ENCODE results near the gene CLNK. TPM values are rescaled to one million over a fixed set of nuclear protein-coding genes. Genes with fewer than 3 reads are reported as not detected.

CLNK gene
- under 1 TPM; 0.56 to 0.85 (median 0.77) TPM for polyA plus RNA-seq (ENCODE audit: insufficient read length in 4 of 4)

DNA sequence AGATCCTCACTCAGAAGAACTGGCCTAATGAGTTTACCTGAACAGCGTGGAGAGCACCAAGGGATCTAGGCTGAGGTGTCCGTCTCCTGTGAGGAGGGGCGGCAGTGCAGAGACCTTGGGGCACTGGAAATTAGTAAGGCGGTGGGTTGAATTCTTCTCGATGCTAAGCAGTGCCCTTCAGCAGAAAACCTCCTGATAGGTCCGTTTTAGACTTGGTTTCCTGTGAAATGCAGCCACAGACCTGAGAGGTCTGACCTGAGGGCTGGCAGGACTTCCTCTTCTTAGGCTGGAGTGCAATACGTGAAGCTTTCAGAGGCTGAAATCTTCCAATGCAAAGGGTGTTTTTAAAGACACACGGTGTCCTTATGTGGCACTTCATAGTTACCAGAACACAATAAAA lies at the start of gene CLNK:
TSS of gene CLNK (minus strand) at position 138 of the 400 bp plus-strand sequence. CDS start 16,899 bp downstream, outside the sequence.
- no peak for DNase-seq (ENCODE audit: low read depth in 4 of 4, low spot score in 3 of 4)

- no peak for DNase-seq (ENCODE audit: low read depth in 4 of 4, low spot score in 3 of 4)
These were observed 49.0 kb upstream of the CLNK start for GRCh38 chr4:10733481-10734062.

- no peak for DNase-seq (ENCODE audit: low read depth in 4 of 4, low spot score in 3 of 4)
These were observed 48.4 kb upstream of the CLNK start for GRCh38 chr4:10732914-10733415.

DNA sequence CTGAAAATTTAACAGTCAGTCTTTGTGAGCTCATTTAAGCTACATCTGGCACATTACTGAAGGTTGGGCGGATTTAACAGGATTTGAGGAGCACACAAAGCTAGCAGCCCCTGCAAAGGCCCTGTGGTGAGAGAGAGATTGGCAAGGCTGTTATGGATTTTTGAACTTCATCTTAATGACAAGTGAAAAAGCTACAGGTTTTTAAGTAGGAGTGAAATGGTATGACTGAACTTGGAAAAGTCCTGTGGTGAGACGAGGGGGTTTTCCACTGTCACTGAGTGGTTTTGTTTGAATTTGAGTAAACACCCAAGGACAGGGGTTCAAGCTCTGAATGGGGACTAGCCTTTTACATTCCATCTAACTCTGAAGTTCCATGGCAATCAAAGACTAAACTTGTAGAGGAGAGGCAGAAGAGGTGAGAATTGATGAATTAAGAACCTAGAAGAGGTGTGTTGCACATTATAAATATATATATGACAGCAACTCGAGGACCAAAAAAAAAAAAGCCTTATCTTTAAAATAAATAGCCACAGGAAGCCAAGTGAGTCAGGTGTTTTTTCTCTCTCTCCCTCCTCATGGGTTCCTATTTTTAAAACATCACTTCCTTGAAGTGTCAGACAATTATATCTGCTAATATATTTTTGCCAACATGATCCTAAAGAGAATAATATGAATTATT lies 47.8 kb upstream of the CLNK start:
- no peak for DNase-seq (ENCODE audit: low read depth in 4 of 4, low spot score in 3 of 4)

- no peak for DNase-seq (ENCODE audit: low read depth in 4 of 4, low spot score in 3 of 4)
These were observed 47.1 kb upstream of the CLNK start for GRCh38 chr4:10731690-10732089.

GRCh38 chr4:10731162-10731561 lies 46.6 kb upstream of the CLNK start:
- DNase-seq (ENCODE audit: low read depth in 4 of 4, low spot score in 3 of 4): no peak

GRCh38 chr4:10730590-10730989 lies 46.0 kb upstream of the CLNK start:
- no peak for DNase-seq (ENCODE audit: low read depth in 4 of 4, low spot score in 3 of 4)

DNA sequence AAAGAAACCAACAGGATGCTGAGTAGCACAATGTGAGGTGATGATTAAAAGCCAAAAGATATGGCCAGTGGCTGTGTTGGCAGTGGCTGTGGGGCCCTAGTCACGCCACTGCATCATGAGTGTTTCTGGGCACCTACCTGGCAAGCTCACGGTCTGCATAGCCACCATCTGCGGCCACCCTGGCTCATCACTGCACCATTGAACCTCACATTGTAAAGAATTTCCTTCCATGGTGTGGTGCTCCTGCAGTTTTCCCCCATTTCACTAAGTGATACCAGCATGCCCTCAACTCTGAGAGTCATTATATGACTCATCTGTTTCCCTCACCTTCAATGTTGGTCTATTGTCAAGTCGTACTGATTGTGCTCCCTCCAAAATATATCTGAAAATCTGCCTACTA lies 45.5 kb upstream of the CLNK start:
- no peak for DNase-seq (ENCODE audit: low read depth in 4 of 4, low spot score in 3 of 4)

- DNase-seq (ENCODE audit: low read depth in 4 of 4, low spot score in 3 of 4): no peak
These were observed 44.8 kb upstream of the CLNK start for GRCh38 chr4:10729366-10729765.

DNA sequence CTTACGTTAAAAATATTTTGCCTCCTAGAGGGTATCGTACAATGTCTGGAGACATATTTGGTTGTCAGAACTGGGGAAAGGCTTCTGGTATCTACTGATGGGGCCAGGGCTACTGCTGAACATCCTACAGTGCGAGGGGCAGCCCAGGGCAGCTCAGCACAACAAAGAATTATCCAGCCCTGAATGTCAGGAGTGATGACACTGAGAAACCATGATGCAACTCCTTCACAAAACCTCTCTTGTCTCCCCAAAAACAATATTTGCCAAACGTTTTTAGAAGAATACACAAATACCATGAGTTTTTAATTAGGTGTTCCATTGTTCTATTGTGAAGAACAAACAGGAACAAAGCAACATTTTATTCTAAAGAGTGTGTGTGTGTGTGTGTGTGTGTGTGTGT lies 43.4 kb upstream of the CLNK start:
- no peak for DNase-seq (ENCODE audit: low read depth in 4 of 4, low spot score in 3 of 4)

DNA sequence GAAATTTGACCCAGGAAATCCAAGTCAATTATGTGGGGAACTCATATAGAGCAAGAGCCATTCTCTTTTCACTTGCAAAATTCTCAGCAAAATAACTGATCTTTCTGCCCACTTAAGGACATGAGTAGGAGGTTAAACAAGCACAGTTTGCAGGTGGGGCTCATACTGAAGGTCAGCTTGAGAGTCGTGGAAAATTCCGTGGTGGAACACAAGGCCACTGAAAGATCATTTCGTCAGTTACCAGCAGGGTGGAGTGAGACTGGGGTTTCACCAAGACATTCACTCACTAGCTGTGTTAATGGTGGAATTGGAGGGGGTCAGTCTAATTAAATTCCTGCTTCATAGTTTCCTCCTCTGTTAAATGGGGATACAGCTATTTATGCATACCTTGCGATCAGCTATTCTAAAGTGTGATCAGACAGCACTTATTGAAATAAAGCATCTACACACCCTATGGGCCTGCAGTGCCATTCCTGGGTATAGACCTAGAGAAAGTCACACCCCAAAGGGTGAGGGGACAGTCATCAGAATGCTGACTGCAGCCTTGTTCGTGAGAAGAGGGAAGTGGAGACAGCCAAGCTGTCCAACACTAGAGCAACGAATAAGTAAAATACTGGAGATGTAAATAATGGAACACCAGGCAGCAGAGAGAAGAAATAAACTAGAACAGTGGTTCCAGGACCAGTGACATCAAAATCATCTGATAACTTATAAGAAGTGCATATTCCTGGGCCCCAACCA lies 42.7 kb upstream of the CLNK start:
- no peak for DNase-seq (ENCODE audit: low read depth in 4 of 4, low spot score in 3 of 4)

DNA sequence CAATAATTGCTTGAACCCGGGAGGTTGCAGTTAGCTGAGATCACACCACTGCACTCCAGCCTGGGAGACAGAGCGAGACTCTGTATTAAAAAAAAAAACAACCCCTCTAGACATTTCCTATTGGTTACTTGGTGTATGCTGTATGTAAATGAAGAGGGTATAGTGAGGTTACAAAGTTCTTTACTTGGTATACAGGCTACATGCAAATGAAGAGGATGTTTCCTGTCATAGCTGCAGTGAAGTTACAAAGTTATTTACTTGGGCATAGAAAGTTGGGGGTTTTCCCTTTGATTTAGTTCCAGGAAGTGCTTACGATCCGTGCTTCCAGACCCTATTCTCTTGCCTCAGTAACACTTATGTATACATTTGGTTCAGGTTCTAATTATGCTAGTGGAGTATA lies 38.4 kb upstream of the CLNK start:
- DNase-seq (ENCODE audit: low read depth in 4 of 4, low spot score in 3 of 4): no peak

- DNase-seq (ENCODE audit: low read depth in 4 of 4, low spot score in 3 of 4): no peak
These were observed 37.0 kb upstream of the CLNK start for GRCh38 chr4:10721616-10722015.

GRCh38 chr4:10716163-10716562 lies 31.6 kb upstream of the CLNK start:
- no peak for DNase-seq (ENCODE audit: low read depth in 4 of 4, low spot score in 3 of 4)

GRCh38 chr4:10715696-10716095 lies 31.1 kb upstream of the CLNK start:
- DNase-seq (ENCODE audit: low read depth in 4 of 4, low spot score in 3 of 4): no peak

DNA sequence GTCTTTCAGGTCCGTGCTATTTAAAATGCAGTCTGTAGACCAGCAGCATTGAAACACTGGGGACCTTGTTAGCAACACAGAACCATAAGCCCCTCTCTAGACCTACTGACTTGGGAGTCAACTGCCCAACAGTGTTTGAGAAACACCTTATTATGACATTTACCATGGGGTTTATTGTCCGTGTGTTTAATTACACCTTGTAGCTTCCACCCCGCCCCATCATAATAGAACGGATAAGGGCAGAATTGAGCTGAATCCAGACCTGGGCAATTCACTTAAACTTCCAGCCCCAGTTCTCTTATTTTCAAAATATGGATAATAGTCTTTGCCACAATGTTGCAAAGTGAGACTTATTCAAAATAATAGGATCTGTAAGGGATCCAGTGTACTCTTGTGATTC lies 30.6 kb upstream of the CLNK start:
- DNase-seq (ENCODE audit: low read depth in 4 of 4, low spot score in 3 of 4): no peak

DNA sequence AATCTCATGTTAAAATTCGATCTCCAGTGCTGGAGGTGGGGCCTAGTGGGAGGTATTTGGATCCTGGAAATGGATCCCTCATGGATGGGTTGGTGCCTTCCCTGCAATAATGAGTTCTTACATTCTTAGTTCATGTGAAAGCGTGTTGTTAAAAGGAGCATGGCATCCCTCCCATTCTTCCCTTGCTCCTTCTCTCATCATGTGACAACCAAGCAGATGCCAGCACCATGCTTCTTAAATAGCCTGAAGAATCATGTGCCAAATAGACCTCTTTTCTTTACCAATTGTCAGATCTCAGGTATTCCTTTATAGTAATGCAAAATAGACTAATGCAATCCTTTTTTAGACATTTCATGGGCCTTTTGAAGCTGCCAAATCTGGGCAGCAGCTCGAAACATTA lies 29.0 kb upstream of the CLNK start:
- no peak for DNase-seq (ENCODE audit: low read depth in 4 of 4, low spot score in 3 of 4)

DNA sequence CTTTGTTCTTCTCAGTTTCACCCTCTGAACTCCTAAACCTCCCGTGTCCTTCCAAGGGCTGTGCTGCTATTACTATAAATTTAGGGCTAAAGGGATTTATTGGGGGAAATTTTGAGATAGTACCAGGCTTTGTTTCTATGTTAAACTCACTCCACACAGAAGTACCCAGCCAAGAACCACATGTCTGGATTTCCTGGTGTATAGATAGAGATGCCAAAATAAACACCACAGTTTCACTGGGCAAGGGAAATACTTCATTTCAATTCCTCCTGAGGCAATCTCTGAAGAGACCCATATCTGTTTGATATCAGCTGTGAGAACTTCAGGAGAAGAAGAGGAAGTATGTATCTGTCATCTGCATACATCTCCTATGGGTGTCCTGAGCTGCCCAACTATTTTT lies 21.7 kb upstream of the CLNK start:
- no peak for DNase-seq (ENCODE audit: low read depth in 4 of 4, low spot score in 3 of 4)

- DNase-seq (ENCODE audit: low read depth in 4 of 4, low spot score in 3 of 4): no peak
These were observed 19.9 kb upstream of the CLNK start for GRCh38 chr4:10704430-10704810.

DNA sequence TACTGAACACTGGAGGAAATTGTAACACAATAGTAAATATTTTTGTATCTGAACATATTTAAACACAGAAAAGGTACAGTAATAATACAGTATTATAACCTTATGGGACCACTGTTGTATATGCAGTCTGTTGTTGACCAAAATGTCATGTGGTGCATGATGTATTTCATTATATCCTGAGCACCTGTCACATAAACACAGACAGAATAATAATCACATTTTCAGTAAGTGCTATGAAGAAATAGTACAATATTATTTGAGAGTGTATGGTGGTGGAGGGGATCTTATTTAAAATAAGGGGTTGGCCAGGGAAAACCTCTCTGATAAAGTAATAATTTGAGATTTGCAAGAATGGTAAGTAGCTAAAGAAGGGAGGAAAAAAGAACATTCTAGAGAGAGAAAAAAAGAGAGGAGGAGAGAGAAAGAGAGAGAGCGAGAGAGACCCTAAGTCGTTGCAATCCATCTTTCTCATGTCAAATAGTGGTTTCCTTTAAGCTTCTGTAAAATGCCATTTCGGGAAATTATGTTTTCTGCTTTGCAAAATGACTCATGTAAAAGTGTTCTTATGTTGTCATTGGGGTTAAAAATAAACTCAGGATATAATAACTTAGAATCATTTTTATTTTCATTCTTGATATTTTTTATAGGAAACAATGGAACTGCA lies 19.3 kb upstream of the CLNK start:
- no peak for DNase-seq (ENCODE audit: low read depth in 4 of 4, low spot score in 3 of 4)

DNA sequence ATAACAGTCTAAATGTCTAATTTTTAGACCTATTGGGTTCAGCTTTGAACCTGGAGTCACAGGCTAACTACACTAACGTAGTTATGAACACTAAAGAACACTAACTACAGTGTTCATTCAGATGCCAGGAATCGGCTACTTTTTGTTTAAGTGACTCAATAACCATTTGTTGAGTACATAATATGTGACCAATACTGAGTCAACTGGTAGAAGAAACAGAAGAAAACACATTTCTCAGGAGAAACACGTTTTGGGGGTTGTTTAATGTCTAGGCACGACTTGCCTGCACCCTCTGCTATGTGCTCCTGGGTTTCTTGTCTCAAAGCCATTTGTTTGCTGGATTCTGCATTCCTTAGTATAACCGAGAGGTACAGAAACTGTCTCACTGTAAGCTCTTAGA lies 18.6 kb upstream of the CLNK start:
- DNase-seq (ENCODE audit: low read depth in 4 of 4, low spot score in 3 of 4): no peak
